ENCODE measurements around the gene FNDC3B. TPM values are rescaled to one million over a fixed set of nuclear protein-coding genes. Genes with fewer than 3 reads are reported as not detected.

Gene FNDC3B
- total and polyA plus RNA-seq, 4 donors, result 23.3 to 74.2 (median 32.9) TPM

DNA sequence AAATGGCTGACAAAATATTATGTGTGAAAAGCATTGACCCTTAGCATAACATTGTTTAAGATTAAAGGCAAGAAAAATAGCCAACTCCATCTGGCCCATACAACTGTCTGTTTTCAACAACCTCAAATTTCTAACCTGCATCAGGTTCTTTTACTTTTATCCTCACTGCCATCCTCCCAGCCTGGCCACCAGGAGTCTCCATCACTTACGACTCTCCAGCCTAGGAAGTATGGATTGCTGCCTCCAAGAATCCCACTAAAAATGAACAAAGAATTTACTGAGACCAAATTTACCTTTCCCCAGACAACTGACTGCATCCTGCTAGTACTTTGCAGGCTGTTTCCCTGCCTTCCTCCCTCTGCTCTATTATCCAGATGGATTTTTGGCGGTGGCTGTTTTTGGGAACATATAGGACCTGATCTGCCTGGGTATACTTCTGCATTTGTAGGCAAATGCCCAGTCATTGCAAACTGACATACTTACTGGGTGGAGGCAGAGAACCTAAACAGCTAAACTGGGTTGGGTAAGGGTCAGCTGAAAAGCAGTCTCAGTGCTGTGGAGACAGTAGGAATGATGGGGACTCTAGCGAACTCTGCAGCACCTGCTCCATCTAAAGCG lies 264.7 kb downstream of the FNDC3B start:
- H3K9ac ChIP-seq (ENCODE audit: low read depth in 1 of 2, low read length in 2 of 2), result no peak overlapping the region
- no peaks in the 10 kb centered on the region for H3K27me3 ChIP-seq (ENCODE audit: control insufficient read depth in 4 of 4, insufficient read depth in 4 of 4, low read length in 3 of 4)
- WGBS, result 97% methylated on average over 4 of the region's 4 CpGs
- no peak for DNase-seq (ENCODE audit: low spot score)
- peaks cover 10 to 48% (median 37%) of the 10 kb centered on the region in 4 donors for H3K36me3 ChIP-seq (ENCODE audit: control insufficient read depth in 4 of 4, insufficient read depth in 3 of 4, low read depth in 1 of 4, low read length in 3 of 4)
- H3K27ac ChIP-seq (ENCODE audit: low read depth in 1 of 2, low read length in 2 of 2), result no peak overlapping the region
- no peak for TF ChIP-seq GABPA (IDR thresholded peaks at IDR 0.05 in 1 of 2, conservative IDR thresholded peaks at IDR 0.05 in 1 of 2)
- TF ChIP-seq YY1 (IDR thresholded peaks at IDR 0.05), result no peak
- TF ChIP-seq HNF4G (IDR thresholded peaks at IDR 0.05), result no peak
- TF ChIP-seq, protein P1, sequence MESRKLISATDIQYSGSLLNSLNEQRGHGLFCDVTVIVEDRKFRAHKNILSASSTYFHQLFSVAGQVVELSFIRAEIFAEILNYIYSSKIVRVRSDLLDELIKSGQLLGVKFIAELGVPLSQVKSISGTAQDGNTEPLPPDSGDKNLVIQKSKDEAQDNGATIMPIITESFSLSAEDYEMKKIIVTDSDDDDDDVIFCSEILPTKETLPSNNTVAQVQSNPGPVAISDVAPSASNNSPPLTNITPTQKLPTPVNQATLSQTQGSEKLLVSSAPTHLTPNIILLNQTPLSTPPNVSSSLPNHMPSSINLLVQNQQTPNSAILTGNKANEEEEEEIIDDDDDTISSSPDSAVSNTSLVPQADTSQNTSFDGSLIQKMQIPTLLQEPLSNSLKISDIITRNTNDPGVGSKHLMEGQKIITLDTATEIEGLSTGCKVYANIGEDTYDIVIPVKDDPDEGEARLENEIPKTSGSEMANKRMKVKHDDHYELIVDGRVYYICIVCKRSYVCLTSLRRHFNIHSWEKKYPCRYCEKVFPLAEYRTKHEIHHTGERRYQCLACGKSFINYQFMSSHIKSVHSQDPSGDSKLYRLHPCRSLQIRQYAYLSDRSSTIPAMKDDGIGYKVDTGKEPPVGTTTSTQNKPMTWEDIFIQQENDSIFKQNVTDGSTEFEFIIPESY (IDR thresholded peaks at IDR 0.05), result no peak
- TF ChIP-seq FOXA2 (IDR thresholded peaks at IDR 0.05), result no peak
- TF ChIP-seq JUND (IDR thresholded peaks at IDR 0.05), result no peak
- TF ChIP-seq, protein P2, sequence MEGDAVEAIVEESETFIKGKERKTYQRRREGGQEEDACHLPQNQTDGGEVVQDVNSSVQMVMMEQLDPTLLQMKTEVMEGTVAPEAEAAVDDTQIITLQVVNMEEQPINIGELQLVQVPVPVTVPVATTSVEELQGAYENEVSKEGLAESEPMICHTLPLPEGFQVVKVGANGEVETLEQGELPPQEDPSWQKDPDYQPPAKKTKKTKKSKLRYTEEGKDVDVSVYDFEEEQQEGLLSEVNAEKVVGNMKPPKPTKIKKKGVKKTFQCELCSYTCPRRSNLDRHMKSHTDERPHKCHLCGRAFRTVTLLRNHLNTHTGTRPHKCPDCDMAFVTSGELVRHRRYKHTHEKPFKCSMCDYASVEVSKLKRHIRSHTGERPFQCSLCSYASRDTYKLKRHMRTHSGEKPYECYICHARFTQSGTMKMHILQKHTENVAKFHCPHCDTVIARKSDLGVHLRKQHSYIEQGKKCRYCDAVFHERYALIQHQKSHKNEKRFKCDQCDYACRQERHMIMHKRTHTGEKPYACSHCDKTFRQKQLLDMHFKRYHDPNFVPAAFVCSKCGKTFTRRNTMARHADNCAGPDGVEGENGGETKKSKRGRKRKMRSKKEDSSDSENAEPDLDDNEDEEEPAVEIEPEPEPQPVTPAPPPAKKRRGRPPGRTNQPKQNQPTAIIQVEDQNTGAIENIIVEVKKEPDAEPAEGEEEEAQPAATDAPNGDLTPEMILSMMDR (IDR thresholded peaks at IDR 0.05; ENCODE audit: low read depth, low read length, missing input control), result no peak
- H3K9me3 ChIP-seq (ENCODE audit: control insufficient read depth in 4 of 4, low read length in 3 of 4), result no peaks in the 10 kb centered on the region
- H3K4me3 ChIP-seq (ENCODE audit: low read depth in 1 of 3, low read length in 3 of 3), result no peak overlapping the region
- H3K4me1 ChIP-seq (ENCODE audit: control insufficient read depth in 4 of 4, insufficient read depth in 4 of 4, low read length in 3 of 4), result peaks cover 0 to 7% (median 0%) of the 10 kb centered on the region in 4 donors

DNA sequence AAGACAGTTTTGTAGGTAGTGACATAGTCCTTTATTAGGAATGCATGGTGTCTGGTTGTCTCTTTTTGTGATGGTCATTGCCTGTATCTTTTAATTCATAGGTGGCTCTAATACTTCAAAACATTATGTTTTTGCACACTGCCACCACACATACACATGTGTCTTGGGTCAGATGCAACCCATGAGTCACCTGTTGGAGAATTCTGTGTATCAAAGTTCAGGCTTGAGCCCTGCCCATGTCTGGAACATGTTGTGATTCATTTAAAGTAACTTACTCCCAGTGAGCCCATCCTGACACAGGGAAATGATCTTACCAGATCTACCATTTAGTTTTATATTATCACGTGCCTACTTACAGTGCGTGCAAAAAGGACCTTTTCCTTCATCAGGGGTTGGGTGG lies 266.2 kb downstream of the FNDC3B start:
- TF ChIP-seq, protein P3, sequence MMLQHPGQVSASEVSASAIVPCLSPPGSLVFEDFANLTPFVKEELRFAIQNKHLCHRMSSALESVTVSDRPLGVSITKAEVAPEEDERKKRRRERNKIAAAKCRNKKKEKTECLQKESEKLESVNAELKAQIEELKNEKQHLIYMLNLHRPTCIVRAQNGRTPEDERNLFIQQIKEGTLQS (IDR thresholded peaks at IDR 0.05), result peak; percentile 31
- TF ChIP-seq JUND (IDR thresholded peaks at IDR 0.05) (peak; percentile 63 to 72), SP1 (IDR thresholded peaks at IDR 0.05) (peak; percentile 27), RXRA (IDR thresholded peaks at IDR 0.05) (peak; percentile 12 to 30), HNF4A (conservative IDR thresholded peaks at IDR 0.05) (peak; percentile 58 to 61), RAD21 (IDR thresholded peaks at IDR 0.05) (no peak)
- TF ChIP-seq, protein P4, sequence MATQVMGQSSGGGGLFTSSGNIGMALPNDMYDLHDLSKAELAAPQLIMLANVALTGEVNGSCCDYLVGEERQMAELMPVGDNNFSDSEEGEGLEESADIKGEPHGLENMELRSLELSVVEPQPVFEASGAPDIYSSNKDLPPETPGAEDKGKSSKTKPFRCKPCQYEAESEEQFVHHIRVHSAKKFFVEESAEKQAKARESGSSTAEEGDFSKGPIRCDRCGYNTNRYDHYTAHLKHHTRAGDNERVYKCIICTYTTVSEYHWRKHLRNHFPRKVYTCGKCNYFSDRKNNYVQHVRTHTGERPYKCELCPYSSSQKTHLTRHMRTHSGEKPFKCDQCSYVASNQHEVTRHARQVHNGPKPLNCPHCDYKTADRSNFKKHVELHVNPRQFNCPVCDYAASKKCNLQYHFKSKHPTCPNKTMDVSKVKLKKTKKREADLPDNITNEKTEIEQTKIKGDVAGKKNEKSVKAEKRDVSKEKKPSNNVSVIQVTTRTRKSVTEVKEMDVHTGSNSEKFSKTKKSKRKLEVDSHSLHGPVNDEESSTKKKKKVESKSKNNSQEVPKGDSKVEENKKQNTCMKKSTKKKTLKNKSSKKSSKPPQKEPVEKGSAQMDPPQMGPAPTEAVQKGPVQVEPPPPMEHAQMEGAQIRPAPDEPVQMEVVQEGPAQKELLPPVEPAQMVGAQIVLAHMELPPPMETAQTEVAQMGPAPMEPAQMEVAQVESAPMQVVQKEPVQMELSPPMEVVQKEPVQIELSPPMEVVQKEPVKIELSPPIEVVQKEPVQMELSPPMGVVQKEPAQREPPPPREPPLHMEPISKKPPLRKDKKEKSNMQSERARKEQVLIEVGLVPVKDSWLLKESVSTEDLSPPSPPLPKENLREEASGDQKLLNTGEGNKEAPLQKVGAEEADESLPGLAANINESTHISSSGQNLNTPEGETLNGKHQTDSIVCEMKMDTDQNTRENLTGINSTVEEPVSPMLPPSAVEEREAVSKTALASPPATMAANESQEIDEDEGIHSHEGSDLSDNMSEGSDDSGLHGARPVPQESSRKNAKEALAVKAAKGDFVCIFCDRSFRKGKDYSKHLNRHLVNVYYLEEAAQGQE (IDR thresholded peaks at IDR 0.05), result no peak
- TF ChIP-seq, protein P5, sequence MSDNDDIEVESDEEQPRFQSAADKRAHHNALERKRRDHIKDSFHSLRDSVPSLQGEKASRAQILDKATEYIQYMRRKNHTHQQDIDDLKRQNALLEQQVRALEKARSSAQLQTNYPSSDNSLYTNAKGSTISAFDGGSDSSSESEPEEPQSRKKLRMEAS (IDR thresholded peaks at IDR 0.05), result peak; percentile 11
- no peak overlapping the region for H3K9ac ChIP-seq (ENCODE audit: low read depth in 1 of 2, low read length in 2 of 2)
- no peak overlapping the region for H3K4me3 ChIP-seq (ENCODE audit: low read depth in 1 of 3, low read length in 3 of 3)
- H3K36me3 ChIP-seq (ENCODE audit: control insufficient read depth in 4 of 4, insufficient read depth in 3 of 4, low read depth in 1 of 4, low read length in 3 of 4), result peaks cover 11 to 52% (median 38%) of the 10 kb centered on the region in 4 donors
- H3K4me1 ChIP-seq (ENCODE audit: control insufficient read depth in 4 of 4, insufficient read depth in 4 of 4, low read length in 3 of 4), result peaks cover 0 to 7% (median 0%) of the 10 kb centered on the region in 4 donors
- H3K27ac ChIP-seq (ENCODE audit: low read depth in 1 of 2, low read length in 2 of 2), result peak overlapping the region; percentile 9 to 62
- 89% methylated on average over 2 of the region's 2 CpGs for WGBS
- no peak for DNase-seq (ENCODE audit: low spot score)
- no peaks in the 10 kb centered on the region for H3K27me3 ChIP-seq (ENCODE audit: control insufficient read depth in 4 of 4, insufficient read depth in 4 of 4, low read length in 3 of 4)
- H3K9me3 ChIP-seq (ENCODE audit: control insufficient read depth in 4 of 4, low read length in 3 of 4), result no peaks in the 10 kb centered on the region

All from liver (tissue), 9 donors.